SU-DHL-6 (cell line): ENCODE data around the gene ZNF527.

Experiments used
- H2AFZ ChIP-seq: fragments of 200-600 bp; sonication (generic); 2 replicates; pipeline ENCODE4 v1.6.1; 2014; ENCODE audit warnings: low read depth, mild to moderate bottlenecking, moderate library complexity, mixed read lengths, antibody characterized with exemption, low read length; ENCODE audit not compliant: severe bottlenecking
- H3F3A ChIP-seq: fragments of 200-600 bp; shearing (Covaris generic); 2 replicates; pipeline ENCODE4 v1.6.0; 2016; ENCODE audit warnings: antibody characterized with exemption, mild to moderate bottlenecking; ENCODE audit not compliant: insufficient read depth
- H3K27ac ChIP-seq: fragments of 200-600 bp; sonication (generic); 2 replicates; pipeline ENCODE4 v1.5.1; 2016; ENCODE audit warnings: low read depth, mild to moderate bottlenecking, low read length, moderate library complexity, mixed read lengths
- H3K27me3 ChIP-seq: fragments of 200-600 bp; sonication (generic), shearing (Covaris generic); 2 replicates; pipeline ENCODE4 v1.6.0; 2014; ENCODE audit warnings: mild to moderate bottlenecking, low read length
- H3K36me3 ChIP-seq: fragments of 200-600 bp; sonication (generic); 2 replicates; pipeline ENCODE4 v1.6.1; 2014; ENCODE audit warnings: mild to moderate bottlenecking, low read length, mixed read lengths
- H3K4me2 ChIP-seq: fragments of 300-600, 200-600 bp; shearing (Covaris generic), sonication (generic); 2 replicates; pipeline ENCODE4 v1.6.0; 2014; ENCODE audit warnings: low read length, low read depth, mild to moderate bottlenecking; ENCODE audit not compliant: poor library complexity, severe bottlenecking
- H3K4me3 ChIP-seq: fragments of 200-600 bp; sonication (generic); 2 replicates; pipeline ENCODE4 v1.5.1; 2014; ENCODE audit warnings: antibody characterized with exemption, low read length, mild to moderate bottlenecking, mixed read lengths; ENCODE audit not compliant: insufficient read depth, poor library complexity, severe bottlenecking
- H3K79me2 ChIP-seq: fragments of 200-600 bp; sonication (generic); 2 replicates; pipeline ENCODE4 v1.6.1; 2014; ENCODE audit warnings: mild to moderate bottlenecking, low read length, moderate library complexity; ENCODE audit not compliant: insufficient read depth
- H3K9ac ChIP-seq: fragments of 200-600 bp; sonication (generic); 2 replicates; pipeline ENCODE4 v1.7.0; 2014; ENCODE audit warnings: mild to moderate bottlenecking, low read length
- H3K9me2 ChIP-seq: fragments of 200-600 bp; sonication (generic); replicated peaks from 2 replicates; pipeline ENCODE4 v1.6.1; 2014; ENCODE audit warnings: low read length; ENCODE audit not compliant: insufficient read depth
- H3K9me3 ChIP-seq: fragments of 200-600 bp; sonication (generic); 2 replicates; pipeline ENCODE4 v1.6.1; 2014; ENCODE audit warnings: low read length, mixed read lengths; ENCODE audit not compliant: insufficient read depth
- H4K20me1 ChIP-seq: fragments of 200-600 bp; sonication (generic); 2 replicates; pipeline ENCODE4 v1.6.1; 2014; ENCODE audit warnings: low read depth, mild to moderate bottlenecking, antibody characterized with exemption, low read length, moderate library complexity, mixed read lengths
- EZH2phosphoT487 ChIP-seq: fragments of 200-600 bp; sonication (generic), shearing (Covaris generic); conservative IDR thresholded peaks from 2 replicates; pipeline ENCODE4 v1.6.1; 2018; ENCODE audit warnings: mild to moderate bottlenecking, antibody characterized with exemption, low read length, moderate library complexity, mixed read lengths
- TF ChIP-seq, protein P1 (sequence below): fragments of 200-600 bp; sonication (generic); IDR thresholded peaks from one replicate; pipeline ENCODE4 v1.5.1; 2017; ENCODE audit warnings: antibody characterized with exemption, mild to moderate bottlenecking, low read length, moderate library complexity; ENCODE audit not compliant: insufficient read depth, poor library complexity, severe bottlenecking

ZNF527 gene

DNA sequence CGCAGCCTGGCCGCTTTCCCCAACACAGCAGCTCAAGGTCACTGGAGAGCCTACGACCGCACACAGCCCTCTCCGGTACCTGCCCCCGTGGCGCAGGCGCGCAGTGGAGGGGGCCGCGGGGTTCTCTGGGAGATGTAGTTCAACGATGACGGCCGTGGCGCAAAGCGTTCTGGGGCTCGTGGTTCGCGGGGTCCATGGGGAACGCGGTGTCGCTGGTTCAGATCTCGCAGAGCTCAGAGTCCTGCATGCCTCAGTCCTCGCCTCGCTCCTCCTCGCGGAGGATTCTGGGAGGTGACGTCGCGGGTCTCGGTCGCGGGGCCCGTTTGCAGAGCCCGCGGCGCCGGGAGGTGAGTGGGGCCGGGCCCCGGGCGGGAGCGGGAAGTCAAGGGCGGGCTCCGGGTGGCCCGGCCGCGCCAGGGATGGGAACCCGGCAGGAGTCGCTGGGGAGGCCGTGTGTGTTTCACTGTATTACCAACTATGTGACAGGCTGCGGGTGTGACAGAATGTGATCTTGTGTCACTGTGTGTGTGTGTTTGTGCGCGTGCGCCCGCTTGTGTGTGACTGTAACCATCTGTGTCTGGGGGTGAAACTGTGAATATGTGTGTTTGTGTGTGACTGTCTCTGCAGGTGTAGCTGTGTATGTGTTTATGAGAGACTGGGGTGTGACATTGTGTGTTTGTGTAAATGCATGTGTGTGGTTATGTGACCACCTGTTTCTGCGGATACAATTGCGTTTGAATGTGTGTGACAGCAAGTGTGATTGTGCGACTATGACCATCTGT is at the start of gene ZNF527:
TSS of gene ZNF527 (plus strand) at position 220 of the 782 bp plus-strand sequence. CDS start 3,100 bp downstream, outside the sequence.
- H2AFZ ChIP-seq = peak within 1 kb of the TSS; percentile 89
- no peak for TF ChIP-seq EZH2phosphoT487
- TF ChIP-seq, protein P1, sequence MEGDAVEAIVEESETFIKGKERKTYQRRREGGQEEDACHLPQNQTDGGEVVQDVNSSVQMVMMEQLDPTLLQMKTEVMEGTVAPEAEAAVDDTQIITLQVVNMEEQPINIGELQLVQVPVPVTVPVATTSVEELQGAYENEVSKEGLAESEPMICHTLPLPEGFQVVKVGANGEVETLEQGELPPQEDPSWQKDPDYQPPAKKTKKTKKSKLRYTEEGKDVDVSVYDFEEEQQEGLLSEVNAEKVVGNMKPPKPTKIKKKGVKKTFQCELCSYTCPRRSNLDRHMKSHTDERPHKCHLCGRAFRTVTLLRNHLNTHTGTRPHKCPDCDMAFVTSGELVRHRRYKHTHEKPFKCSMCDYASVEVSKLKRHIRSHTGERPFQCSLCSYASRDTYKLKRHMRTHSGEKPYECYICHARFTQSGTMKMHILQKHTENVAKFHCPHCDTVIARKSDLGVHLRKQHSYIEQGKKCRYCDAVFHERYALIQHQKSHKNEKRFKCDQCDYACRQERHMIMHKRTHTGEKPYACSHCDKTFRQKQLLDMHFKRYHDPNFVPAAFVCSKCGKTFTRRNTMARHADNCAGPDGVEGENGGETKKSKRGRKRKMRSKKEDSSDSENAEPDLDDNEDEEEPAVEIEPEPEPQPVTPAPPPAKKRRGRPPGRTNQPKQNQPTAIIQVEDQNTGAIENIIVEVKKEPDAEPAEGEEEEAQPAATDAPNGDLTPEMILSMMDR = no peak
- H3K9me2 ChIP-seq = no peaks in the 10 kb centered on the region
- H3K27ac ChIP-seq = peak within 1 kb of the TSS; percentile 61
- peak within 1 kb of the TSS; percentile 89 for H3K4me2 ChIP-seq
- peak within 1 kb of the TSS; percentile 80 for H3K4me3 ChIP-seq
- peak within 1 kb of the TSS; percentile 76 for H3K9ac ChIP-seq
- H3F3A ChIP-seq = no peaks in the 10 kb centered on the region
- H3K36me3 ChIP-seq = peaks cover 25% of the 10 kb centered on the region
- H3K79me2 ChIP-seq = peaks cover 9% of the 10 kb centered on the region
- H4K20me1 ChIP-seq = no peaks in the 10 kb centered on the region
- peaks cover 2% of the 10 kb centered on the region; the same call in 1 of the 2 replicates for H3K9me3 ChIP-seq
- H3K27me3 ChIP-seq = no peaks in the 10 kb centered on the region

DNA sequence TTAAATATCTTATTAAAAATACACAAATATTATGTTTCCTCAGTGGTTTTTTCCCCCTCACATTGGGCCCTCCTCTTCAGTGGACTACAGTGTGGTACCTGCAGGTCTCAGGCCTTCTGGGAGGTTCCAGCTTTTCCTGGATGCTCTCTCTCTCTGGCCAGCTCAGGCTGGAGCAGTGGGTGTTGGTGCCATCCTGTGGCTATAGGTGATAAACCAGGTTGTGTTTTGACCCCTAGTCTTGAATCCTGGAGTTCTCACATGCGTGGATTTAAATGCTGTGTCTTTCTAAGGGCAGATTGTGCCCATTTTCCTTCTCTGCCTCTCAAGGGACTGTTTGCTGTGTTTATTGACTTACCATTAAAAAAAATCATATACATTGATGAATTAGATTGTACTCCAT is 41.2 kb upstream of the ZNF527 start:
- no peak for TF ChIP-seq EZH2phosphoT487
- TF ChIP-seq, protein P1 = no peak
- no peak overlapping the region for H3K9ac ChIP-seq
- H3K36me3 ChIP-seq = no peaks in the 10 kb centered on the region
- H3K4me3 ChIP-seq = no peak overlapping the region
- H3K27me3 ChIP-seq = no peaks in the 10 kb centered on the region
- no peaks in the 10 kb centered on the region for H3F3A ChIP-seq
- no peaks in the 10 kb centered on the region for H3K9me3 ChIP-seq
- H4K20me1 ChIP-seq = no peaks in the 10 kb centered on the region
- no peaks in the 10 kb centered on the region for H3K9me2 ChIP-seq
- no peak overlapping the region for H3K27ac ChIP-seq
- no peak overlapping the region for H2AFZ ChIP-seq
- no peaks in the 10 kb centered on the region for H3K79me2 ChIP-seq
- H3K4me2 ChIP-seq = no peak overlapping the region

DNA sequence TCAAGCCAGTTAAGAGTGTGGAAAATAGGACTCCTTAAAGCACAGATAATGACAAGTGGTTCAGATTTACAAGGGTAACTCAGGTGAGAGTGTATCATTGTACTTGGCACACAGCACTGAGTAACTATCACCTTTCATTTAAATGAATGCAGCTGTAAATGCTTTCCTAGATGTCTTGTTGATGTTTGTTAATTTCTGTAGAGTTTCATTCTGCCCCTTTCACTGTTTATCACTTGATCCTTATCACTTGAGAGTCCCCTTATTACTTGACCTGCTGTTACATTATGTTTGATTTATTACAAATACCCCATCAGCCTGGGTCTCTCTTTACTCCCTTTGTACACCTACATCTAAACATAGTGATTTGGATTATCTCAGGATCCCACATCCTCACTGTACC is 38.1 kb upstream of the ZNF527 start:
- TF ChIP-seq, protein P1 = no peak
- TF ChIP-seq EZH2phosphoT487 = no peak
- no peak overlapping the region for H3K4me3 ChIP-seq
- no peaks in the 10 kb centered on the region for H3K9me3 ChIP-seq
- no peak overlapping the region for H3K27ac ChIP-seq
- no peaks in the 10 kb centered on the region for H4K20me1 ChIP-seq
- H3K9me2 ChIP-seq = no peaks in the 10 kb centered on the region
- H2AFZ ChIP-seq = no peak overlapping the region
- peaks cover 9% of the 10 kb centered on the region; the same call in 1 of the 2 replicates for H3K79me2 ChIP-seq
- no peaks in the 10 kb centered on the region for H3K27me3 ChIP-seq
- no peaks in the 10 kb centered on the region for H3F3A ChIP-seq
- no peaks in the 10 kb centered on the region for H3K36me3 ChIP-seq
- no peak overlapping the region for H3K9ac ChIP-seq
- no peak overlapping the region for H3K4me2 ChIP-seq
